Heart right ventricle (tissue), 16 donors: ENCODE measurements around the gene CLEC14A. TPM values are rescaled to one million over a fixed set of nuclear protein-coding genes. Genes with fewer than 3 reads are reported as not detected.

Source experiments
- ATAC-seq, 8 donors: fragments of 200-7000 bp; cut with Tn5 transposase; one replicate each; pipeline ENCODE4 v1.9.1; 2020; ENCODE audit warnings: mild to moderate bottlenecking in 8 of 8, moderate library complexity in 8 of 8, moderate number of reproducible peaks in 1 of 8
- DNase-seq, 2 donors: peaks; one replicate each; pipeline ENCODE4 v3.0.0-alpha.2; 2020
- H3K27ac ChIP-seq, 10 donors: fragments of 200-600 bp; sonication (generic) in 2 of 10; one replicate each; pipeline versions ENCODE4 v1.5.0 to v1.8.0; 2020 to 2022; ENCODE audit warnings: mild to moderate bottlenecking in 3 of 10
- H3K27me3 ChIP-seq, 7 donors: fragments of 200-600 bp; one replicate each; pipeline ENCODE4 v1.8.0; 2021 to 2022; ENCODE audit warnings: mild to moderate bottlenecking in 2 of 7
- H3K36me3 ChIP-seq, 9 donors: fragments of 200-600 bp; sonication (generic) in 1 of 9; one replicate each; pipeline versions ENCODE4 v1.5.0 to v1.8.0; 2020 to 2022; ENCODE audit warnings: mild to moderate bottlenecking in 2 of 9
- H3K4me1 ChIP-seq, 9 donors: fragments of 200-600 bp; sonication (generic) in 1 of 9; one replicate each; pipeline versions ENCODE4 v1.5.0 to v1.8.0; 2020 to 2022; ENCODE audit warnings: mild to moderate bottlenecking in 4 of 9
- H3K4me3 ChIP-seq, 10 donors: fragments of 200-600 bp; sonication (generic) in 2 of 10; one replicate each; pipeline versions ENCODE4 v1.5.0 to v1.8.0; 2020 to 2022; ENCODE audit warnings: mild to moderate bottlenecking in 7 of 10, moderate library complexity in 2 of 10
- H3K9me3 ChIP-seq, 11 donors: fragments of 200-600 bp in 10 of 11; sonication (generic) in 2 of 11; one replicate each; pipeline versions ENCODE4 v1.5.0 to v1.8.0; 2013 to 2022; ENCODE audit warnings: mild to moderate bottlenecking in 2 of 11, control low read depth in 1 of 11, moderate library complexity in 1 of 11
- CTCF ChIP-seq, 9 donors: fragments of 200-600 bp; sonication (generic) in 2 of 9; IDR thresholded peaks; one replicate each; pipeline versions ENCODE4 v1.5.0 to v1.8.0; 2021 to 2022; ENCODE audit warnings: antibody characterized with exemption in 9 of 9, mild to moderate bottlenecking in 5 of 9, moderate library complexity in 1 of 9
- WGBS, 2 donors: extraction: QIAGEN DNeasy Blood & Tissue Kit; methylation state at CpG; one replicate each; pipeline ENCODE4 v1.1.7; 2013; ENCODE audit warnings: inconsistent platforms in 1 of 2; 5-methylcytosine and 5-hydroxymethylcytosine counted together
- intact Hi-C, 10 donors: fragments of 100-400 bp; cut with DNase I; formaldehyde crosslinking; loops; one replicate each; pipeline versions ENCODE4 v1.11.1 to v1.14.2; 2022
- polyA plus RNA-seq, 2 donors: library from polyadenylated mRNA; stranded (reverse); fragments of 200-250 nt; gene quantifications; one replicate each; pipeline ENCODE4 v1.2.3, GENCODE V29; 2013
- total RNA-seq, 10 donors: library from RNA; stranded (reverse); fragmentation: NEBNext Ultra II Directional in 3 of 10; extraction: Animal tissue kit (Norgen Biotek cat#: 25700) in 3 of 10; gene quantifications; one replicate each; pipeline versions ENCODE4 v1.2.1 to v1.2.4, GENCODE V29; 2021 to 2023
- donor health status: Arrhythmogenic right ventricular cardiomyopathy.
- donor health status: ischemic (EF 13 %, LVEDD 7.1; RV severe dilation, severe dysfunction).
- donor health status: healthy with polysubstance abuse.
- donor health status: DM: no; HTN: yes; CAD: no.
- donor health status: DM: no; HTN: no; CAD: no.
- donor health status: ischemic (EF 25% LVEDD 6.9; RV normal size, moderate dysfunction).
- donor health status: ischemic (EF 25% LVEDD 5.7; RV mildly dilated, moderate dysfunction).
- donor health status: healthy.
- donor health status: DM: yes; HTN: yes; CAD: no.
- donor health status: Ischemic cardiomyopathy.
- donor health status: ischemic (EF 35%, LVEDD 5.7; RV mildly dilated, moderate dysfunction).
- donor health status: nonischemic (EF 11% LVEDD 7.7; RV severe dilation, severe dysfunction).
- donor health status: DM: yes; HTN: yes; CAD: no.
- donor health status: PGD.
- donor health status: ischemic (EF 29% LVEDD 5.4; RV normal size, mild dysfunction).
- donor health status: nonischemic (EF 23%, LVEDD 6.1; RV moderate dilation, normal function).

Gene CLEC14A
- total and polyA plus RNA-seq, 12 donors: 18.4 to 71.8 (median 37.1) TPM

GRCh38 chr14:38238878-38239277 is 17.0 kb downstream of the CLEC14A start:
- TF ChIP-seq CTCF (IDR thresholded peaks at IDR 0.05): no peak
- H3K4me3 ChIP-seq: no peak overlapping the region
- no peaks in the 10 kb centered on the region for H3K36me3 ChIP-seq
- intact Hi-C loops: no loop called here
- peaks cover 0 to 3% (median 0%) of the 10 kb centered on the region in 9 donors for H3K4me1 ChIP-seq
- DNase-seq (no peak), ATAC-seq (no peak)
- no peaks in the 10 kb centered on the region for H3K27me3 ChIP-seq
- H3K9me3 ChIP-seq: no peaks in the 10 kb centered on the region
- H3K27ac ChIP-seq: no peak overlapping the region

GRCh38 chr14:38238332-38238731 is 17.6 kb downstream of the CLEC14A start:
- 83 to 84% methylated on average over 1 of the region's 1 CpG for WGBS, 2 donors

GRCh38 chr14:38233218-38233617 is 22.7 kb downstream of the CLEC14A start:
- Histone ChIP-seq H3K4me1 (no peaks in the 10 kb centered on the region), H3K9me3 (no peaks in the 10 kb centered on the region), H3K36me3 (no peaks in the 10 kb centered on the region), H3K27ac (no peak overlapping the region), H3K27me3 (no peaks in the 10 kb centered on the region), H3K4me3 (no peak overlapping the region)
- WGBS, 2 donors: 72 to 74% methylated on average over 5 of the region's 5 CpGs
- intact Hi-C loops: no loop called here
- no peak for ATAC-seq
- DNase-seq: no peak
- TF ChIP-seq CTCF (IDR thresholded peaks at IDR 0.05): no peak

More at GRCh38 chr14:38238332-38238731, 17.6 kb downstream of the CLEC14A start:
- TF ChIP-seq CTCF (IDR thresholded peaks at IDR 0.05): no peak
- Histone ChIP-seq H3K27me3 (no peaks in the 10 kb centered on the region), H3K36me3 (no peaks in the 10 kb centered on the region), H3K4me1 (peaks cover 0 to 2% (median 0%) of the 10 kb centered on the region in 9 donors), H3K27ac (no peak overlapping the region), H3K4me3 (no peak overlapping the region), H3K9me3 (no peaks in the 10 kb centered on the region)
- no peak for ATAC-seq
- no peak for DNase-seq
- intact Hi-C loops: no loop called here

- 69% methylated on average over 3 of the region's 3 CpGs for WGBS, 2 donors
- Histone ChIP-seq H3K36me3 (no peaks in the 10 kb centered on the region), H3K27me3 (no peaks in the 10 kb centered on the region), H3K27ac (no peak overlapping the region), H3K9me3 (no peaks in the 10 kb centered on the region), H3K4me3 (no peak overlapping the region), H3K4me1 (no peaks in the 10 kb centered on the region)
- ATAC-seq: no peak
- TF ChIP-seq CTCF (IDR thresholded peaks at IDR 0.05): no peak
- intact Hi-C loops: no loop called here
- no peak for DNase-seq
These were observed 29.5 kb downstream of the CLEC14A start for GRCh38 chr14:38226366-38226765.

- no peaks in the 10 kb centered on the region for H3K27me3 ChIP-seq
- no peak for ATAC-seq
- 70 to 77% methylated on average over 2 of the region's 2 CpGs for WGBS, 2 donors
These were observed 29.9 kb downstream of the CLEC14A start for GRCh38 chr14:38225946-38226345.

More at GRCh38 chr14:38225946-38226345, 29.9 kb downstream of the CLEC14A start:
- H3K4me1 ChIP-seq: no peaks in the 10 kb centered on the region
- H3K27ac ChIP-seq: no peak overlapping the region
- H3K36me3 ChIP-seq: no peaks in the 10 kb centered on the region
- no peak for DNase-seq
- H3K9me3 ChIP-seq: no peaks in the 10 kb centered on the region
- TF ChIP-seq CTCF (IDR thresholded peaks at IDR 0.05): no peak
- intact Hi-C loops: no loop called here
- no peak overlapping the region for H3K4me3 ChIP-seq
